HG02852 (cell line): ENCODE data around the gene FCSK.
"Not testable (repeated sequence)": the region's sequence is repeated elsewhere in the genome, so short reads cannot be mapped to it uniquely, and the experiment has no call there.

Experiments
- ATAC-seq: cut with Tn5 transposase; IDR thresholded peaks from one replicate; pipeline ENCODE4 v1.9.1; 2021; ENCODE audit warnings: mild to moderate bottlenecking, moderate library complexity; ENCODE audit not compliant: unreplicated experiment

FCSK gene

GRCh38 chr16:70454222-70455034, at the start of gene FCSK:
Gene FCSK, plus strand, starts transcription at chr16:70454595. Its CDS starts 8,596 bp downstream, at chr16:70463191.
- ATAC-seq: peak; percentile 88

DNA sequence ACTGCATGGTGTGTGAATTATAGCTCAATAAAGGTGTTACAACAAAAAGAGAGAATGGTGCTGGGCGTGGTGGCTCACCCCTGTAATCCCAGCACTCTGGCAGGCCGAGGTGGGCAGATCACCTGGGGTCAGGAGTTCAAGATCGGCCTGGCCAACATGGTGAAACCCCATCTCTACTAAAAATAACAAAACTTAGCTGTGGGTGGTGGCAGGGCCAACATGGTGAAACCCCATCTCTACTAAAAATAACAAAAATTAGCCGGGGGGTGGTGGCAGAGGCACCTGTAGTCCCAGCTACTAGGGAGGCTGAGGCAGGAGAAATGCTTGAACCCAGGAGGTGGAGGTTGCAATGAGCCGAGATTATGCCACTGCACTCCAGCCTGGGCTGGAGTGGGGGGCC, 48.3 kb upstream of the FCSK start:
- not testable (repeated sequence) for ATAC-seq

DNA sequence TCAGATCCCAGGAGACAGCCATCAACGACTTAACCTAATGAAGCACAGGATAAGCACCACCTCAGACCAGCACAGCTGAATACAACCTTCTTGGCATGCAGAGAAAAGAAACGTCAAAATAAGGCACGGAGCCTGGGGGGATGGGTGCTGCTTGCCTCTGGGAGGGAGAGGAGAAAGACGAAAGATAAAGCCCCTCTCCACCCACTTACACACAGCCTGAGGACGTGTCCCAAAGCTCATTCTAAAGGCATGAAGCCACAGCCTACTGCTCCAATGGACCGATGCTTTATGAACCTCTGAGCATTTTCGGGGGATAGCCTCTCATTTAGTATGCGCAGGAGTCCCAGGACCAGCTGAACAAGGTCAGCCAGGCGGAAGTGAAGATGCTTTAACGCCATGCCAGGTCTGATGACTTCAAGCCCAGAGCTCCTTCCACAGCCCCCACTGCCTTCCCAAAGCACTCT, 46.6 kb upstream of the FCSK start:
- ATAC-seq: no peak

DNA sequence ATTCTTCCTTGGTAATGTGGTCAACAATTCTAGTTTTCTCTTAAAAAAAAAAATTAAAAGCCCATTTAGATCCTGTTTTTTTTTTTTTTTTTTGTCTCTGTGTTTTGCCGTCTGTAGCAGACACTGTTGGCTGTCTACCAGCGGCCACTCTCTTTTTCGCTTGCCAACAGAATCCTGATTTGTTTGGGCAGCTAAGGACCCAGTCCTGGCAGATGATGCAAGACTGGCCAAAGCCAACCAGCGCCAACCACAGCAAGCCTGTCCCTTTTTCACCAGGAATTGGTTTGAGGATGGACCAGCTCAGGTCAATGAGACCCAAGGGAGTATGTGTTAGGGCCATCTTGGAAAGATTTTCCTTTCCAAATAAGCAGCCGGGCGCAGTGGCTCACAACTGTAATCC, 43.7 kb upstream of the FCSK start:
- no peak for ATAC-seq

- ATAC-seq: no peak
Measured at GRCh38 chr16:70412385-70412784, 42.0 kb upstream of the FCSK start.

GRCh38 chr16:70413572-70413971, 40.8 kb upstream of the FCSK start:
- ATAC-seq: not testable (repeated sequence)

- ATAC-seq: peak; percentile 93
Measured at GRCh38 chr16:70416748-70417616, 37.4 kb upstream of the FCSK start.

DNA sequence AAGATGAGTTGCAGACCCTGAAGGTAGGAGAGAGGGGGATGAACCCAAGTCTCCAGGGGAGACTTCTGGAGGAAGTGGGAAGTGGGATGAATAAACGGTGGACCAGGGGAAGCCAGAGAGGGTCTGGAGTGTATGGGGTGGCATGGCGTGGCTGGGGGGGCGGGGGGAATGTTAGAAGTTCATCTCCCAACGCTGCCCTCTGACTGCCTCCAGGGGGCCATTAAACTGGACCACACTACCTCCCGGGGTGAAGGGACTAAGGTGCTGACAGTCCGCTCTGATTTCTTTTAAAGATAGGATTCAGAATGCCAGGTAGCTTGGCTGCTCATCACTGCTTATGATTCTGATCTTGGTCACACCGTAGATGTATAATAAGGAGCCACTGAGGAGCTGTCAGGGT, 36.7 kb upstream of the FCSK start:
- ATAC-seq: no peak

DNA sequence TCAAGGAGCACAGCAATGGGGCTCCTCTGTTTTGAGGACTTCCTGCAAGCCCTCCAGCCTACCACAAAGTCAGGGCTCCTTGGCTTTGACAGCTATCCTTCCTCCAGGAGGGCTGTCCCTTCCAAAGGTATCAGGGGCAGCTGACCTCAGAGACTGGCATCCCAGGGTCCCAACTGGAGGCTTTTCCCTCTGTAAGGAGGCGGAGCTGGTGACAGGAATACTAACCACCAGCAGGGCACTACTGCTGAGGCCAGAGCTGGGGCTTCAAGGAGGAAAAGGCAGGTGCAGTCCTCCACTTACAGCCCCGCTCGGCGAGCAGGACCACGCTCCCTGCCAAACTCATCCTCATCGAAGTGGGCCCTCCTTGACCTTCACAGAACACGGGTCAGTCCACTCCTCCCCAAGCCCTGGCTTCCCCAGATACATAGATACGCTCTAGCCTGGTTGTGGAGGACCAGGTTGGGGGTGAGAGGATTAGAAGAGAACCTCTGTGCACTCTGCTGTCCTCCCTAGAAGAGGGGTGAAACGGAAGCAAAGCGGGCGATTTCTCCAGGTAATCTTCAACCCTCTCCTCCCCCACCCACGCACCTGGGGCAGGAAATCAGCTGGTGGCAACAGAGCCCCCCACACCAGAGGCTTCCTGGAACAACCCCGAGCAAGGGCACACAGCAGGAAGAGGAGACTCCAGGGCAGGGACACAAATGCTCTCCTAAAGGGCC, 36.0 kb upstream of the FCSK start:
- ATAC-seq: no peak

GRCh38 chr16:70418993-70419318, 35.4 kb upstream of the FCSK start:
- ATAC-seq: no peak

- ATAC-seq: no peak
Measured at GRCh38 chr16:70419384-70420327, 34.7 kb upstream of the FCSK start.

- no peak for ATAC-seq
Measured at GRCh38 chr16:70421014-70421413, 33.4 kb upstream of the FCSK start.

GRCh38 chr16:70421473-70422311, 32.7 kb upstream of the FCSK start:
- ATAC-seq: no peak

- ATAC-seq: no peak
Measured at GRCh38 chr16:70422543-70422942, 31.9 kb upstream of the FCSK start.

DNA sequence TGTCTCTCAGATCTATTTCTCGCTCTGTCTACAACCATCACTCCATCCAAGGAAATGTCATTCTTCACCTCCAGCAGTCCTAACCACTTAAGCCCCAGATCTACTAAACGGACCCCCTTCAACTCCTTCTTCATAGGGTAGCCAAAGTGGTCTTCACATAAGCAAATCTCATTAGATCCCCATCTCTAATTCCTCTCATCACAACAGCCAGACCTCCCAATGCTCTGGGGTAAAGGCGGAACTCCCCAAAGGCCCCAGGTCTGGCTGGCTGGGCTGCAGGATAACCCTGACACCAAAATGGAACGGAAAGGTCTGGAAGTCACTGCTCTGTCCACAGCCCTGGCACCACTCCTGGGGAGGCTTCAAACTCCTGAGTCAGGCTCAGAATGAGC, 26.6 kb upstream of the FCSK start:
- ATAC-seq: no peak

- ATAC-seq: peak; percentile 23
Measured at GRCh38 chr16:70428178-70428998, 26.0 kb upstream of the FCSK start.

DNA sequence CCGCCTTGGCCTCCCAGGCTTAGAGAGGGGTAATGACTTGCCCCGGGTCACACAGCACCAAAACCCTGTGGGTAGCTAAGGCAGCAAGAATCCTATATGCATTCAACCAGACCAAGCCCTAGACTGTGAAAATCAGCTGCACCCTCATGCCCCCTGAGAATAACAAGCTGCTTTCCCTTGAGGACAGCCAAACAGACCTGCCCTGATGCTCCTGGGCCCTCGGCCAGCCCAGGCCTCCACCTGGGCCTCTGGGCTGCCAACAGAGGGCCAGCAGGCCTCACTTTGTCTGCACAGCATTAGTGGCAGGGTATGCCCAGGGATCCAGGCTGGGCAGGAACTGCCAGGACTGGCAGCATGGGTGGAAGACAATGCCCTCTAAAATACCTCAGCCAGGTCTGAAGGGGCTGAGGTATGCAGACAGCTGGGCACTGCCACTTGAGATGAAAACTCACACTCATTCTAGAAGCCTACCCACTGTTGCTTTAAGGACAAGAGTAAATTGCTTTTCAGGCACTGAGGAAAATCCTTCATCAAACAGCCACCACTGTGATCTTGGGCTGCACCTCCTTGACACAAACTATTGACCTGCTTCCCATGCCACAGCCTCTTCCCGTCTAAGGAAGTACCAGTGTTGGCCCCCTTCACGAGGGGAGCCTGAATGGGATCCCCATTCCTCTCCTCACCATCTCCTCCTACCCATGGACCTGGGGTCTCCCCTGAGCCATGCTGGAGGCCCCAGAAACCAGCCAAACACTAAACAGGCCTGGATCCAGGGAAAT, 24.3 kb upstream of the FCSK start:
- no peak for ATAC-seq
